OCI-LY3 (cell line): ENCODE measurements around the gene KLK11.

Experiments used
- H2AFZ ChIP-seq: fragments of 200-600, 300-600 bp; shearing (Covaris generic); 2 replicates; pipeline ENCODE4 v1.6.0; 2014; ENCODE audit warnings: antibody characterized with exemption, low read depth, low read length
- H3K27ac ChIP-seq: fragments of 200-600, 300-600 bp; sonication (generic); 2 replicates; pipeline ENCODE4 v1.5.1; 2014; ENCODE audit warnings: mild to moderate bottlenecking, low read length, moderate library complexity, mixed read lengths
- H3K27me3 ChIP-seq: fragments of 200-600, 300-600 bp; sonication (generic); 2 replicates; pipeline ENCODE4 v1.6.1; 2014; ENCODE audit warnings: low read depth, low read length, mixed read lengths
- H3K36me3 ChIP-seq: fragments of 200-600, 300-600 bp; sonication (generic); replicated peaks from 2 replicates; pipeline ENCODE3; 2014; ENCODE audit warnings: low read depth, low read length, mixed read lengths
- H3K4me1 ChIP-seq: fragments of 300-600, 200-600 bp; sonication (generic); 2 replicates; pipeline ENCODE4 v1.6.1; 2014; ENCODE audit warnings: low read length, mixed read lengths
- H3K4me2 ChIP-seq: fragments of 200-600, 300-600 bp; sonication (generic); 2 replicates; pipeline ENCODE4 v1.6.1; 2014; ENCODE audit warnings: low read length, mixed read lengths
- H3K4me3 ChIP-seq: fragments of 300-600, 200-600 bp; sonication (generic); 2 replicates; pipeline ENCODE4 v1.5.1; 2014; ENCODE audit warnings: antibody characterized with exemption, mild to moderate bottlenecking, low read length, moderate library complexity
- H3K79me2 ChIP-seq: fragments of 300-600, 200-600 bp; shearing (Covaris generic); 2 replicates; pipeline ENCODE4 v1.6.1; 2014; ENCODE audit warnings: mild to moderate bottlenecking, low read length, mixed read lengths
- H3K9ac ChIP-seq: fragments of 300-600, 200-600 bp; shearing (Covaris generic); 2 replicates; pipeline ENCODE4 v1.6.0; 2014; ENCODE audit warnings: mild to moderate bottlenecking, low read length, moderate library complexity
- H3K9me3 ChIP-seq: fragments of 200-600, 300-600 bp; shearing (Covaris generic); 2 replicates; pipeline ENCODE4 v1.6.1; 2014; ENCODE audit warnings: low read length, mixed read lengths; ENCODE audit not compliant: insufficient read depth
- H4K20me1 ChIP-seq: fragments of 200-600, 300-600 bp; sonication (generic); 2 replicates; pipeline ENCODE4 v1.6.1; 2016; ENCODE audit warnings: low read length, mixed read lengths; ENCODE audit not compliant: insufficient read depth
- CTCF ChIP-seq: fragments of 200-600, 300-600 bp; sonication (generic); IDR thresholded peaks from 2 replicates; pipeline ENCODE4 v1.5.1; 2014; ENCODE audit warnings: antibody characterized with exemption, low read length, low read depth
- EZH2phosphoT487 ChIP-seq: fragments of 200-600 bp; shearing (Covaris generic); IDR thresholded peaks from 2 replicates; pipeline ENCODE4 v1.6.1; 2018; ENCODE audit warnings: antibody characterized with exemption, mixed run types, low read depth

The KLK11 gene

GRCh38 chr19:51025809-51026553 is 435 bp downstream of the KLK11 start:
- TF ChIP-seq CTCF (no peak), EZH2phosphoT487 (no peak)
- Histone ChIP-seq H3K9me3 (no peaks in the 10 kb centered on the region), H3K36me3 (no peaks in the 10 kb centered on the region), H2AFZ (no peak overlapping the region), H3K27ac (no peak overlapping the region), H3K9ac (no peak overlapping the region), H3K4me3 (no peak overlapping the region), H3K4me2 (no peak overlapping the region), H3K27me3 (peaks cover 14% of the 10 kb centered on the region; the same call in 1 of the 2 replicates), H3K79me2 (no peaks in the 10 kb centered on the region), H4K20me1 (no peaks in the 10 kb centered on the region), H3K4me1 (0 out of 2 replicates have a peak, but pooled peaks cover 3% of the 10 kb centered on the region)

DNA sequence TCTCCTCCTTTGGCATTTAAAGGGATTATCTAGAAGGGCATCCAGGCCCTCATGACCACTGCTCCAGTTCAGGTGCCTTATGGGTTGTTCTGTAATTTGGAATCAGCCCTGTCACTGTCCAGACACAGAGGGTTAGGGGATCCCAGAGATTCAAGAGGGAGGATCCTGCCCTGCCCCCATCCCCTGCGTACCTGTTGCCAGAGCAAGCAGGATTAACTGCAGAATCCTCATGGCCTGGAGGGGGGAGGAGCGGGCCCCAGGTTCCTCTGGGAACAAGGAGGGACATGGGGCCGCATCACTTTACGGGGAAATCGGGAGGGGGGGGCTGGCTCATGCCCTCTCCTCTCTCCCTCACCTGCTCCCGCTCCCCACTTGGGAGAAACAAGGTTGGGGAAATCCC is 1.0 kb downstream of the KLK11 start:
- Histone ChIP-seq H3K79me2 (no peaks in the 10 kb centered on the region), H3K27me3 (peaks cover 14% of the 10 kb centered on the region; the same call in 1 of the 2 replicates), H3K27ac (no peak overlapping the region), H3K9me3 (no peaks in the 10 kb centered on the region), H3K4me3 (no peak overlapping the region), H4K20me1 (no peaks in the 10 kb centered on the region), H3K9ac (no peak overlapping the region), H2AFZ (no peak overlapping the region), H3K4me2 (no peak overlapping the region), H3K4me1 (0 out of 2 replicates have a peak, but pooled peaks cover 3% of the 10 kb centered on the region), H3K36me3 (no peaks in the 10 kb centered on the region)
- TF ChIP-seq CTCF (no peak), EZH2phosphoT487 (no peak)

- Histone ChIP-seq H3K27ac (no peak overlapping the region), H3K79me2 (no peaks in the 10 kb centered on the region), H3K9me3 (no peaks in the 10 kb centered on the region), H2AFZ (no peak overlapping the region), H3K36me3 (no peaks in the 10 kb centered on the region), H3K27me3 (peaks cover 14% of the 10 kb centered on the region; the same call in 1 of the 2 replicates), H3K4me2 (no peak overlapping the region), H3K4me3 (no peak overlapping the region), H3K4me1 (0 out of 2 replicates have a peak, but pooled peaks cover 3% of the 10 kb centered on the region), H4K20me1 (no peaks in the 10 kb centered on the region), H3K9ac (no peak overlapping the region)
- TF ChIP-seq EZH2phosphoT487: no peak
- TF ChIP-seq CTCF: no peak
Observed at GRCh38 chr19:51024924-51025323, 1.5 kb downstream of the KLK11 start.

DNA sequence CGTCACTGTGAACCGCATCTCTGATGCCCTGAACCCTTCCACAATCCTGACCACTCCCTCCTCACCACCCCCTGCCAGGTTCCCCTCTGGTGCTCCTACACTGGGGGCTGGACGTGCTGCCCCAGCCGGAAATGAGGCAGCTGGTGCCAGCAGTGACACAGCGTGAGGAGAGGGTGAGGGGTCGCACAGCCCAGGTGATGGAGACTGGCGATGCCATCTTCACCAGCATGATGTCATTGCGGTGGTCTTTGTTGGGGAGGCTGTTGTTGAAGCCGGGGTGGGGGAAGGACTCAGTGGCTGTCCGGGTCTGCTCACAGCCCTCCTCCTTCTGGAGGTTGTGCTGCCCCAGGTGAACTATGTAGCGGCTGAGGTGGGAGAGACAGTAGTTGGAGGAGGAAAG is 2.5 kb downstream of the KLK11 start:
- no peaks in the 10 kb centered on the region for H3K36me3 ChIP-seq
- no peak overlapping the region for H3K27ac ChIP-seq
- no peaks in the 10 kb centered on the region for H3K79me2 ChIP-seq
- H2AFZ ChIP-seq: no peak overlapping the region
- no peak overlapping the region for H3K9ac ChIP-seq
- peaks cover 9% of the 10 kb centered on the region; the same call in 1 of the 2 replicates for H3K27me3 ChIP-seq
- no peak overlapping the region for H3K4me3 ChIP-seq
- H3K9me3 ChIP-seq: no peaks in the 10 kb centered on the region
- H4K20me1 ChIP-seq: no peaks in the 10 kb centered on the region
- no peak overlapping the region for H3K4me2 ChIP-seq
- H3K4me1 ChIP-seq: 0 out of 2 replicates have a peak, but pooled peaks cover 3% of the 10 kb centered on the region
- TF ChIP-seq EZH2phosphoT487 (no peak), CTCF (no peak)
